Lung microvascular endothelial cell (primary cell): ENCODE data around the gene TNFAIP8L3. TPM values are rescaled to one million over a fixed set of nuclear protein-coding genes. Genes with fewer than 3 reads are reported as not detected.

ENCODE experiments used
- DNase-seq, 2 donors: peaks; one replicate each; pipeline versions ENCODE4 v3.0.0 to v3.0.0-alpha.2; 2010; ENCODE audit warnings: low read depth in 2 of 2
- total RNA-seq: library from RNA; depleted of rRNA; stranded (reverse); fragments of >200 nt; gene quantifications from 2 replicates; pipeline ENCODE4 v1.2.1, GENCODE V29; 2014

TNFAIP8L3 gene
- total RNA-seq, 1 donor from 2014 or later, result 112 TPM

DNA sequence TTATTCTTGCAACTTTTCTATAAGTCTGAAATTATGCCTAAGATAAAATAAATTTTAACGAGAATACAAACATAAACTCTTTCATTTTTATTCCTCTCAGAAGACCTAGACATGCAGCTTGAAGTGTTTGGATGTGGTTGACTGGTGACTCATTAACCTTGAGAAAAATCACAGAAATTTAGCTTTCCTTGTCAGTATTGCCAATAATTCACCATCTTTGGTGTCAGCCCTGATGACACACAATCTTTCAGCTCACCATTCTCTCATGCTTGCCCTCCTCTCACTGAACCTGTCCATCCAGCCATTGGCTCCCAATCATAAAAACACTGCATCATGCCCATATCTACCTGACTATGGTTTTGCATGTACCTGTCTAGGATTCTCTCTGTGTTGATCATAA is 22.6 kb upstream of the TNFAIP8L3 start:
- DNase-seq, result peak in 1 of 2 donors; percentile 46

DNA sequence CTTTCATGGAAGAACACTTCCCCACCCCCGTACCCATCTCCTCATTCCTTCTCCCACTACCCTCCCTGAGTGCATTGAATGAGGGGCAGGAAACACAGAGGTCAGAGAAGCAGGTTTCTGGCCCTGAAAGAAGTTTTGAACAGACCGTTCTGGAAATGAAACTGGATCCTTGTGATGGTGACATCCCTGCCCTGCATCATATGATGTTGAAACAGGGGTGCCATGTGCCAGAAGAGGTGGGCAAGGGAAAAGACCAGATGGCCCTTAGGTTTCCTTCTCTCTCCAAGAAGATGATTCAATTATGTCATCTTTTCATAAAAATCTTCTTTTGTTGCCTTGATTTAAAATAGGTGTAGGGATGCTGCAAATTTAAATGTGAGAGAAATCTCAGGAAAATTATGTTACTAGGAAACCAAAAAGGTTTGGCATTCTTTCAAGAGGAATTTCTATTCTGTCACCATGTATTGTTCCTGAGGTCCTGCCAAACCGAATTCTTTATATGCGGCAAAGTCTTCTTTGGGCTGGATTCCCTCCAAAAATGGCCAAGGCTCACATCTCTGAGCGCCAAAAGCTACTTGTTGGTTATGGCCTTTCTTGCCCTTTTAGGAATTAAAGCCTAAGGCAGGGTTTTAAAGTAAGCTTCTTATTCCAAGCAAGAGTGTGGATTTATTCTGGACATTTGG is 19.9 kb upstream of the TNFAIP8L3 start:
- peak in 1 of 2 donors; percentile 74 for DNase-seq

DNA sequence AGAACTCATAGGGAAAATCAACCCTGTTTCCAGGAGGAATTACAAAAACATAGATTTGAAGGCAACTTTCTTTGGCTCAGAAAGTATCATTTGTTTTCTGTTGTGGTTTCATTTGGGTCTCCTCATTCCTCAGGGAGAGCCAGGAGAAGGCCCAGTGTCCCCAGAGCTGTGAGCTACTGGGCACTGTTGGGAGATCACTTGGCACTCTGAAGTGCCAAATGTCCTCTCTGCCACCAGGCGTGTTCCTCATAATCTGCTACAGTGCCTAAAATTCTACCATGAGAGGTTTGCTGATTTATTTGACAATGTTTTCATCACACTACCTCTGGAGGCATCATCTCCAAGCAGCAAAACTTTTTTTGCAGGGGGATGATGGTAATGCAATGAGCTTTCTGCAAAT is 17.4 kb upstream of the TNFAIP8L3 start:
- DNase-seq, result no peak

DNA sequence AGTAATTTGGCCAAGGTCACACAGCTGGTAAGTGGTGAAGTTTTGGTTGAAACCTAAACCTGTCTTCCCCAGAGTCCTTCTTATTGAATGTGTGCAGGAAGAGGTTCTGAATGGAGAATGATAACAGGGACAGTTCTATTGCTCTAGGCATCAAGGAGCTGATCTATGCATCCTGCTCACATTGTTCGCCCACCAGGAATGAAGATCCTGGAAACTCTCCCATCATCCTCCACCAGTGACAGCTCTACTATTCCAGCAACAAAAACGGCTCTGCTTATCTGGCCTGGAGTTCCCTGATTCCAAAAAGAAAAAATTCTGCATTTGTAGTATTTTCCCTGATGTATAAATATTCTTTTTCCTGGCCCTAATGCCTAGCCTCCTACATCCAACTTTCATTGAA is 16.4 kb upstream of the TNFAIP8L3 start:
- DNase-seq, result no peak

DNA sequence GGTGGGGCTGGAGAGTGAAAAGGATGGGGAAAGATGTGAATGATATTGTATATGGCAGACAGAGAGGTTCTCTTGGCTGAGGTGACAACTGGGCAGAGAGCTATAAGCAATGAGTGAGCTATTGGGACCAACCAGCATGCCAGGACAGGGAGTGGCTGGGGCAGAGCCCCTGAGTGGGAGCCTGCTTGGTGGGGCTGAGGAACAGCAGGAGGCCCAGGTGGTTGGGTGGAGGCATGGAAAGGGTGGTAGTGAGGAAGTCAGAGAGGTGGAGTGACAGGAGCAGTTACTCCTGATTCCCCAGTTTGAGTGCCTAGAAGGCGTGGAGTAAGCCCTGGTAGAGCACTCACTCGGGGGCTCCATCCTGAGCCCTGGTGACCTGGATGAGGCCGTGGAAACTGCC is 15.5 kb upstream of the TNFAIP8L3 start:
- DNase-seq, result no peak

GRCh38 chr15:51108933-51109550 is 14.3 kb upstream of the TNFAIP8L3 start:
- DNase-seq, result no peak

- no peak for DNase-seq
Observed at GRCh38 chr15:51107612-51108011, 12.9 kb upstream of the TNFAIP8L3 start.

GRCh38 chr15:51106481-51106880 is 11.8 kb upstream of the TNFAIP8L3 start:
- DNase-seq, result no peak

- DNase-seq, result no peak
Observed at GRCh38 chr15:51105430-51106016, 10.8 kb upstream of the TNFAIP8L3 start.

GRCh38 chr15:51104512-51104911 is 9.8 kb upstream of the TNFAIP8L3 start:
- DNase-seq, result no peak

DNA sequence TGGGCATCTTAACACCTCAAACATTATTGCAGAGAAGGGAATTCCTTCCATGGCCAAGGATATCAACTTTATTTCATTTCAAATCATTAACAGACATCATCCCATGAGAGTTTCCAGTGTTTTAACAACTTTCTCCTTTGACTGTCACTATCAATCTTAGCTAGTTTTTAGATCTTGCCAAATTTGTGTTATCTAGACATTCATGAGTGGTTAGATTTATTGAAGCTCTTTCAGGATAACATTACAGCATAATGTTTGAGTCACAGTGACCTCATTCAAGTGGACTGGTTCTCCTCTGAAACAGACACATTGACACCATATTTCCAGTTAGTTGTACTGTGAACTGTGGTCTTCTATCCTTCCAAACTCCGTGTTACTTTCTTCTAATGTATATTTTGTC is 8.6 kb upstream of the TNFAIP8L3 start:
- DNase-seq, result peak; percentile 54 to 61

DNA sequence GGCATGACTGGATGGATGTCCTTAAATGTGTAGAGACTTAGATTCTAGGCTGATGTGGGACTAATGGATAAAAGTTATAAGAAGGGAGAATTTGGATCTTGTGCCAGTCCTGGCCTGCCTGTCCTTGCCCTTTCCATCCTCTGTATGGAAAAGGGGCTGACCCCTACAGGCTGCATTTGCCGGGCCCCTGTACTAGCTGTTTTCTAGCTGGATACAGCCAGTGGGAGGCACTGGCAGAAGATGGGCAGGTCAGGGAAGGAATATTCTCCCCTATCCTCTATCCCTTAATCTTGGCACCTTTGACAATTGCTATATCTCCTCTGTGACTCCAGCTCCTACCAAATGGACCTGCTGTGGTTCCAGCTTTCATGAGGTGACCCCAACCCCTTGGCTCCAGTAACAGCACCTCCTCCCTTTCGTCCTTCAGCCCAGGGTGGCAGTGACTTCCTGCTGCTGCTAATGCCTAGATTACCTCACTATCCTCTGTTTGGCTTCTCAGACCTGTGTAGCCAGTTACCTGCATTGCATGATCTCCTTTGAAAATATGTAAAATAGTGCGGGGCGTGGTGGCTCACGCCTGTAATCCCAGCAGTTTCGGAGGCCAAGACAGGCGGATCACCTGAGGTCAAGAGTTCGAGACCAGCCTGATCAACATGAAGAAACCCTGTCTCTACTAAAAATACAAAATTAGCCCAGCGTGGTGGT is 6.2 kb upstream of the TNFAIP8L3 start:
- no peak for DNase-seq

DNA sequence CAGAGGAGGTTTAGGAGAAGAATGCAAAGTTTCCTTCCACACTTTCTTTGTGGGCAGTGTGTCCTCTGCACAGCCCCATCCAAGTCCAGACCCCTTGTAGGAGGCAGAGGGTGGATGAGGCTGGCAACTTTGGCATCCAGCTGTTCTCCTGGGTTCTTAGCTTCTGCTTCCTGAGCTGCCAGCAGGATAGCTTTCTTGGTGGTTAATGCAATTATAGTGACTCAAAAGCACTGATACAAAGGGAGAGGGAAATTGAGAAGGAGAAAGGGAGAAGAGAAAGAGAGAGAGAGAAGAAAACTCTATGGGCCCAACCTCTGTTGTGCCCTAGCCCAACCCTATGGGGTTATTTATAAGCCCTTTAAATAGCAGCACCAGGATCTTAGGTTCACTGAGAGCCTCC is 4.5 kb upstream of the TNFAIP8L3 start:
- no peak for DNase-seq

DNA sequence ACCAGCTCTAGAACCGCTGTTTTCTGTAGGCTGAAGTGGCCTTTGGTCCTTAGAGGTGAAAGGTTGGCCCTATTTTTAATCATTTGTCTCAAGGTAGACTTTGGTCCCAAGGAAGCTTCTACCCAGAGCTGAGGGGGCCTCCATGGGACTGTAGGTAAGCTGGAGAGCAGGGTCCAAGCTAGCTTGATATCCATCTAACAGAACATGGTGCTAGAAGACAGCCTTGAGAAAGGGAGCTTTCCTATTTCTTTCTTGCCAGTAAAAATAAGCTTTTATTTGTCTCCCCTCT is 3.6 kb upstream of the TNFAIP8L3 start:
- DNase-seq, result no peak

DNA sequence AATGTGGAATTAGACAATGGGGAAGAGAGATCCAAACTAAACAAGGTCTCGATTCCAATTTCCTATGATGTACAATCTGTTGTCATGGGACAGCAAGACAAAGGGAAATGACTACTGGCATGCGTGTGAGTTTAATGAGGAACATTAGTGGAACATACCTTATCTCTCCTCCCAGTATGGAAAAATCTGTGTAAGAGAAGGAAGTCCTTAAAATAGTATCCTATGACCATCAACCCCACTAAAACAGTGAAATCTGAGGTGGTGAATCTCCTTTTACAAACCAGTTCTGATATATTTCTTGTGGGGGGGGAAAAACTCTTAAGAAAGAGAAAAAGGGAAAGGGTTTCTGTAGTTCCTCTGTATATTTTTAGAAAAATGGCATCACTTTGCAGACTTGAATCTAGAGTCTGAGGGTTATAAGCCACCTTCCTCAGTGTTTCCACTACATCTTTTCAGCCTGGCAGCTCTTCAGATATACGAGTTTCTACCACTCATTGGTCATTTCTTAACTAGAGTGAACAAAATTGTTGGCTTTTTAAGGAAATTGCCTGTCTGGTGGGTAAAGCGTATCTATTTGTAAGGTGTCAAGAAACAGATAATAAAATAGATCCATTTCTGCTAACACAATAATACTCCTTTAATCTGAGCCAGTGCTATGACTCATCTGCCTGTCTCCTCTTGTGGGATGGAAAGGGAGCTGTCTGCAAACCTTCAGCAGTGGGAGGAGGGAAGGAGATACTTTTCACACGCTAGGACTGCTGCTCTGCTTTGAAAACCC is 3.0 kb upstream of the TNFAIP8L3 start:
- DNase-seq, result peak; percentile 96 to 99

- DNase-seq, result peak; percentile 69 to 90
Observed at GRCh38 chr15:51096976-51097375, 2.3 kb upstream of the TNFAIP8L3 start.

GRCh38 chr15:51095681-51096331 is 1.1 kb upstream of the TNFAIP8L3 start:
- peak in 1 of 2 donors; percentile 68 for DNase-seq

- peak; percentile 54 to 69 for DNase-seq
Observed at GRCh38 chr15:51093839-51094605, 684 bp downstream of the TNFAIP8L3 start.

- peak in 1 of 2 donors; percentile 61 for DNase-seq
Observed at GRCh38 chr15:51093488-51093838, 1.2 kb downstream of the TNFAIP8L3 start.

DNA sequence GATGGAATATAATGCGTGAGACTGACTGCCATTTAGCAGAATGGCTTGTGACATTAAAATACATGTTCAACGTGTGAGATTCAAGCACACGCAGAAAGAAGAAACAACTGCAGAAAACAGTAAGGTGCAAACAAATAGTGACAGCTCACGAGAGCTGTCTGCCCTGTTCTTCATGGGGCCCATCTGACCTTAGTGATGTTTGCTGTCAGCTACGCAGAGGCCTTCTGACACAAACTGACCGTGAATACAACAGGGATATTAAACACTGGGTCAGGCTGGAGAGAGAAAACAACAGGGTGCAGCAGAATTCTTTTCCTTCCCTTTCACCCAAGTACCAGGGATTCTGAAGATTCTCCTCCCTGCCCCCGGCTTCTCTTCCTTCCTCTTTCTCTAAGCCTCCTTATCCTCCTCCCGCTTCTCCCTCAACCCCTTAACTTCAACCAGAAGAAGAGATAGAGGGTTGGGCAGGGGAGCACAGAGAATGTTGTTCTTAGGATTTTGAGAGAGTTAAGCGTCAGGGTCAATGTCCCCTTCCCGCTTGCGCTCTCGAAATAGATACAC is 2.1 kb downstream of the TNFAIP8L3 start:
- DNase-seq, result no peak
